Tibial artery (tissue), 4 donors: ENCODE measurements around the gene HOGA1.
A peak's percentile ranks its signal among the peaks of the same experiment; 100 is the strongest.

Experiments used
- DNase-seq, 2 donors: peaks; one replicate each; pipeline ENCODE4 v3.0.0-alpha.2; 2019
- H3K27ac ChIP-seq, 2 donors: fragments of 200-600 bp; sonication (generic) in 1 of 2; 1 replicate in 1 of 2; 2 replicates in 1 of 2; pipeline ENCODE4 v1.5.1; 2018 to 2019; ENCODE audit warnings: mild to moderate bottlenecking in 1 of 2
- H3K27me3 ChIP-seq, 2 donors: fragments of 200-600 bp; sonication (generic) in 1 of 2; one replicate each; pipeline versions ENCODE4 v1.5.1 to v1.6.0; 2016 to 2019
- H3K36me3 ChIP-seq, 3 donors: fragments of 200-600 bp; sonication (generic) in 2 of 3; one replicate each; pipeline ENCODE4 v1.5.1; 2016 to 2019; ENCODE audit warnings: mild to moderate bottlenecking in 2 of 3
- H3K4me1 ChIP-seq, 4 donors: fragments of 200-600 bp; sonication (generic) in 2 of 4; 1 replicate in 3 of 4; 2 replicates in 1 of 4; pipeline ENCODE4 v1.5.1; 2016 to 2019
- H3K4me3 ChIP-seq, 2 donors: fragments of 200-600 bp; sonication (generic) in 1 of 2; 1 replicate in 1 of 2; 2 replicates in 1 of 2; pipeline ENCODE4 v1.5.1; 2018 to 2019; ENCODE audit warnings: mild to moderate bottlenecking in 2 of 2
- H3K9me3 ChIP-seq, 3 donors: fragments of 200-600 bp; sonication (generic) in 1 of 3; one replicate each; pipeline ENCODE4 v1.5.1; 2016 to 2019
- intact Hi-C: fragments of 100-400 bp; cut with DNase I; formaldehyde crosslinking; loops from one replicate; pipeline ENCODE4 v1.15.0; 2023; ENCODE audit warnings: low total_unique reads
- TF ChIP-seq, protein P1 (sequence below), 2 experiments: fragments of 200-600 bp in 1 of 2; fragments of 450-650 bp in 1 of 2; IDR thresholded peaks; one replicate each; pipeline ENCODE4 v1.5.1; 2017 to 2019; ENCODE audit warnings: antibody characterized with exemption in 2 of 2, mild to moderate bottlenecking in 1 of 2, moderate library complexity in 1 of 2

HOGA1 gene

GRCh38 chr10:97601268-97602215 is 17.4 kb downstream of the HOGA1 start:
- Histone ChIP-seq H3K27ac (no peak overlapping the region), H3K4me1 (peaks cover 0 to 16% (median 6%) of the 10 kb centered on the region in 4 donors), H3K36me3 (no peaks in the 10 kb centered on the region), H3K27me3 (no peaks in the 10 kb centered on the region), H3K9me3 (no peaks in the 10 kb centered on the region), H3K4me3 (no peak overlapping the region)
- intact Hi-C loops = no loop called here
- no peak for DNase-seq
- TF ChIP-seq, protein P1, sequence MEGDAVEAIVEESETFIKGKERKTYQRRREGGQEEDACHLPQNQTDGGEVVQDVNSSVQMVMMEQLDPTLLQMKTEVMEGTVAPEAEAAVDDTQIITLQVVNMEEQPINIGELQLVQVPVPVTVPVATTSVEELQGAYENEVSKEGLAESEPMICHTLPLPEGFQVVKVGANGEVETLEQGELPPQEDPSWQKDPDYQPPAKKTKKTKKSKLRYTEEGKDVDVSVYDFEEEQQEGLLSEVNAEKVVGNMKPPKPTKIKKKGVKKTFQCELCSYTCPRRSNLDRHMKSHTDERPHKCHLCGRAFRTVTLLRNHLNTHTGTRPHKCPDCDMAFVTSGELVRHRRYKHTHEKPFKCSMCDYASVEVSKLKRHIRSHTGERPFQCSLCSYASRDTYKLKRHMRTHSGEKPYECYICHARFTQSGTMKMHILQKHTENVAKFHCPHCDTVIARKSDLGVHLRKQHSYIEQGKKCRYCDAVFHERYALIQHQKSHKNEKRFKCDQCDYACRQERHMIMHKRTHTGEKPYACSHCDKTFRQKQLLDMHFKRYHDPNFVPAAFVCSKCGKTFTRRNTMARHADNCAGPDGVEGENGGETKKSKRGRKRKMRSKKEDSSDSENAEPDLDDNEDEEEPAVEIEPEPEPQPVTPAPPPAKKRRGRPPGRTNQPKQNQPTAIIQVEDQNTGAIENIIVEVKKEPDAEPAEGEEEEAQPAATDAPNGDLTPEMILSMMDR (IDR thresholded peaks at IDR 0.05) = no peak

DNA sequence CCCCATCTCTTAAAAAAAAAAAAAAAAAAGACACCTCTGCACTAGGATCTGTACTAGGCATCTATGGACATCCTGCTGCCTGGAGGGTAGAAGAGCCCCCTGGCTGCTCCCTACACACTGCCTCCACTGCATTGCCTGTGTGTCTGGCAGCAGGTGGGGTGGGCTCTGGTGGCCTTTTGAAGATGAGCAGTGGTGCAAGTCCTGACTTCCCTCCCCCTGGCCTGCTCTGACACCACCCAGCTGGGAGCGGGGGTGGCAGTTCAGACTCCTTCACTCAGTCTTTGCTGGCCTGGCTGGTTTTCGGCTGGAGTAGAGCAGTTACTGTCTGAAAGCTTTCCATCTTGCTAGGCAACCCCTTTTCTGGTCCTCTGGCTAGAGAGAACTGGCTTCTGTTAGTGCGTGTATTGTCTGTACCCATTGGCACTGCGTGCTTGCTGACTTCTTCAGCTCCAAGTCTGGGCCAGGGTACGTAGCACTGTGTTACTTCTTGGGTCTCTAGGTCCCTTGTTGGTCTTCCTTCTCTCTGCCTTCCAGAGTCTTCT is 23.0 kb downstream of the HOGA1 start:
- H3K4me3 ChIP-seq = no peak overlapping the region

DNA sequence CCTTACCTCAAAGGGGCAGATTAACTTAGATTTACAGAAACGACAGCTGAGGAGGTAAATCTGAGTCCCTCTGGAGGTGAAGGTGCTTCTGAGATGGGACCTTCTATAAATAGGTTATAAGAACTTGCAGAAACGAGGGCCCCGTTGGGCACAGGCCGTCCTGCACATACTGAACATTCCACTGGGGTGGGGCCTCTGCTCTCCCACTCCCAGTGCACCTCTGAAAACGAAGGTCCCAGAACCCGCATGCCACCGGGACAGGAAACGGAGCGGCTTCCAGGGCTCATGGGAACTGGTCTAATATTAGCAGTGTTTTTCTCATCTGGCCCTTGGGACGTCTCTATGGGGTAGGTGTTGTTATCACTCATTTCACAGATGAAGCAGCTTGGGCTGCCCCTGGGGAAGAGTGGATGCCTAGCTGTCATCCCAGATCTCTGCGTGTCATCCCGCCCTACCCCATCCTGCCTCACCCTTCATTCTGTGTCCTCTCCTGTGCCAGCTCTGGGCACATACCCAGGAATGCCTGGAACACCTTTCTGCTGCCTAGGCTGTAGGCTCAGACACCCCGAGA is 24.9 kb downstream of the HOGA1 start:
- intact Hi-C loops = no loop called here
- Histone ChIP-seq H3K4me1 (peaks cover 0 to 31% (median 16%) of the 10 kb centered on the region in 4 donors), H3K27me3 (no peaks in the 10 kb centered on the region), H3K9me3 (no peaks in the 10 kb centered on the region), H3K4me3 (no peak overlapping the region), H3K36me3 (peaks cover 0 to 2% (median 0%) of the 10 kb centered on the region in 3 donors), H3K27ac (peak overlapping the region; percentile 35 to 51)
- DNase-seq = no peak
- TF ChIP-seq, protein P1 (IDR thresholded peaks at IDR 0.05) = no peak

More for the DNA sequence above, 23.0 kb downstream of the HOGA1 start:
- Histone ChIP-seq H3K27ac (no peak overlapping the region), H3K27me3 (no peaks in the 10 kb centered on the region), H3K4me1 (peaks cover 0 to 29% (median 15%) of the 10 kb centered on the region in 4 donors), H3K36me3 (no peaks in the 10 kb centered on the region), H3K9me3 (no peaks in the 10 kb centered on the region)
- TF ChIP-seq, protein P1 (IDR thresholded peaks at IDR 0.05) = no peak
- no peak for DNase-seq
- intact Hi-C loops = no loop called here

GRCh38 chr10:97611473-97611872 is 27.3 kb downstream of the HOGA1 start:
- peaks cover 0 to 24% (median 0%) of the 10 kb centered on the region in 3 donors for H3K36me3 ChIP-seq
- peaks cover 0 to 31% (median 16%) of the 10 kb centered on the region in 4 donors for H3K4me1 ChIP-seq
- DNase-seq = no peak
- no peaks in the 10 kb centered on the region for H3K9me3 ChIP-seq
- no peaks in the 10 kb centered on the region for H3K27me3 ChIP-seq
- intact Hi-C loops = no loop called here
- no peak overlapping the region for H3K4me3 ChIP-seq
- TF ChIP-seq, protein P1 (IDR thresholded peaks at IDR 0.05) = no peak
- no peak overlapping the region for H3K27ac ChIP-seq

DNA sequence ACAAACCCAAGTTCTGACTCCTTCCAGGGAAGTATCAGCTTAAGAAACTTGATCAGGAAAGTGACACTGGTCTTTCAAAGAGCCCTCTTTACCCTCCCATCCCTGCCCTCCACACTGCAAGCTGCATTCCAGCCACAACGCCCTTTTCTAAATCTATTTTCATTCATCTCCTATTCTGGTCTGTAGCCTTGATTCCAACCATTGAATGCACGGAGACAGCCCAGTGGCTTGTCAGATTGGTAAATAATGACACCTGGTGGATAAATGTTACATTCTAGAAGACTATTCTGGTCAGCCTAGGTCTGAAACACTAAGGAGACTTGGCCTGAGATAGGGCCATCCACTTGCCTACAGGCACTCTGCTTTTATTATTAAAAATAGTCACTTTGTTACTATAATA is 28.2 kb downstream of the HOGA1 start:
- no peak for DNase-seq
- H3K27ac ChIP-seq = no peak overlapping the region
- intact Hi-C loops = no loop called here

More for the DNA sequence above, 28.2 kb downstream of the HOGA1 start:
- Histone ChIP-seq H3K27me3 (no peaks in the 10 kb centered on the region), H3K36me3 (peaks cover 0 to 24% (median 0%) of the 10 kb centered on the region in 3 donors), H3K9me3 (no peaks in the 10 kb centered on the region), H3K4me1 (peaks cover 0 to 31% (median 16%) of the 10 kb centered on the region in 4 donors), H3K4me3 (no peak overlapping the region)
- TF ChIP-seq, protein P1 (IDR thresholded peaks at IDR 0.05) = peak; percentile 53 to 78
